Activated naive CD8-positive, alpha-beta T cell treated with anti-CD3 and anti-CD28 coated beads for 36 hours (primary cell): ENCODE results near the gene CXCL5. TPM values are rescaled to one million over a fixed set of nuclear protein-coding genes. Genes with fewer than 3 reads are reported as not detected.
"Not testable (repeated sequence)": the region's sequence is repeated elsewhere in the genome, so short reads cannot be mapped to it uniquely, and the experiment has no call there.

Experiments
- DNase-seq: peaks from one replicate; pipeline ENCODE4 v3.0.0; 2021
- H3K27ac Mint-ChIP-seq: one replicate; pipeline ENCODE4 v1.8.0; 2022; ENCODE audit warnings: mild to moderate bottlenecking, moderate library complexity, mixed read lengths
- H3K27me3 Mint-ChIP-seq: one replicate; pipeline ENCODE4 v1.8.0; 2022; ENCODE audit warnings: mild to moderate bottlenecking, mixed read lengths
- H3K36me3 Mint-ChIP-seq: one replicate; pipeline ENCODE4 v1.8.0; 2021; ENCODE audit warnings: mild to moderate bottlenecking, mixed read lengths
- H3K4me1 Mint-ChIP-seq: one replicate; pipeline ENCODE4 v1.8.0; 2021; ENCODE audit warnings: mixed read lengths
- H3K4me3 Mint-ChIP-seq: one replicate; pipeline ENCODE4 v1.8.0; 2022; ENCODE audit warnings: mild to moderate bottlenecking, moderate library complexity, mixed read lengths
- H3K9me3 Mint-ChIP-seq: one replicate; pipeline ENCODE4 v1.8.0; 2022; ENCODE audit warnings: mixed read lengths
- total RNA-seq, 2 experiments: library from RNA; stranded (reverse); gene quantifications; one replicate each; pipeline ENCODE4 v1.2.3, GENCODE V29; 2021

The CXCL5 gene
- total RNA-seq, 2 experiments from 2014 or later, result not detected

GRCh38 chr4:73992050-73992449, 6.4 kb downstream of the CXCL5 start:
- H3K27ac Mint-ChIP-seq, result no peak overlapping the region
- no peaks in the 10 kb centered on the region for H3K9me3 Mint-ChIP-seq
- no peak overlapping the region for H3K4me3 Mint-ChIP-seq
- H3K27me3 Mint-ChIP-seq, result peaks cover under 1% of the 10 kb centered on the region
- no peaks in the 10 kb centered on the region for H3K4me1 Mint-ChIP-seq
- DNase-seq, result no peak
- no peaks in the 10 kb centered on the region for H3K36me3 Mint-ChIP-seq

- Mint-ChIP-seq H3K4me1 (no peaks in the 10 kb centered on the region), H3K27me3 (no peaks in the 10 kb centered on the region)
These were observed 6.8 kb downstream of the CXCL5 start for GRCh38 chr4:73991742-73992000.

GRCh38 chr4:73990988-73991741, 7.3 kb downstream of the CXCL5 start:
- Mint-ChIP-seq H3K4me1 (no peaks in the 10 kb centered on the region), H3K27ac (no peak overlapping the region)

More at GRCh38 chr4:73991742-73992000, 6.8 kb downstream of the CXCL5 start:
- Mint-ChIP-seq H3K27ac (no peak overlapping the region), H3K36me3 (no peaks in the 10 kb centered on the region), H3K4me3 (no peak overlapping the region), H3K9me3 (no peaks in the 10 kb centered on the region)
- DNase-seq, result no peak

GRCh38 chr4:73989928-73990327, 8.5 kb downstream of the CXCL5 start:
- Mint-ChIP-seq H3K4me3 (no peak overlapping the region), H3K27me3 (no peaks in the 10 kb centered on the region), H3K4me1 (no peaks in the 10 kb centered on the region), H3K27ac (no peak overlapping the region), H3K9me3 (no peaks in the 10 kb centered on the region), H3K36me3 (no peaks in the 10 kb centered on the region)
- DNase-seq, result no peak

More at GRCh38 chr4:73990988-73991741, 7.3 kb downstream of the CXCL5 start:
- H3K4me3 Mint-ChIP-seq, result no peak overlapping the region
- no peaks in the 10 kb centered on the region for H3K36me3 Mint-ChIP-seq
- no peak for DNase-seq
- no peaks in the 10 kb centered on the region for H3K27me3 Mint-ChIP-seq
- no peaks in the 10 kb centered on the region for H3K9me3 Mint-ChIP-seq

GRCh38 chr4:73989031-73989430, 9.4 kb downstream of the CXCL5 start:
- H3K27ac Mint-ChIP-seq, result no peak overlapping the region
- H3K9me3 Mint-ChIP-seq, result no peaks in the 10 kb centered on the region
- no peak overlapping the region for H3K4me3 Mint-ChIP-seq
- H3K36me3 Mint-ChIP-seq, result no peaks in the 10 kb centered on the region
- H3K4me1 Mint-ChIP-seq, result no peaks in the 10 kb centered on the region
- DNase-seq, result no peak
- H3K27me3 Mint-ChIP-seq, result no peaks in the 10 kb centered on the region

- H3K27ac Mint-ChIP-seq, result no peak within 1 kb of the TSS
- no peak within 1 kb of the TSS for H3K4me3 Mint-ChIP-seq
- no peaks in the 10 kb centered on the region for H3K9me3 Mint-ChIP-seq
- DNase-seq, result no peak
- H3K4me1 Mint-ChIP-seq, result no peaks in the 10 kb centered on the region
- no peaks in the 10 kb centered on the region for H3K36me3 Mint-ChIP-seq
- H3K27me3 Mint-ChIP-seq, result no peaks in the 10 kb centered on the region
These were observed 10.4 kb downstream of the CXCL5 start, which contains the start of gene PPBP for GRCh38 chr4:73988061-73988460. TSS of gene PPBP (minus strand) at chr4:73988190. CDS start at chr4:73988103, 87 bp downstream.

- no peak overlapping the region for H3K4me3 Mint-ChIP-seq
- H3K4me1 Mint-ChIP-seq, result no peaks in the 10 kb centered on the region
- no peaks in the 10 kb centered on the region for H3K9me3 Mint-ChIP-seq
- no peak overlapping the region for H3K27ac Mint-ChIP-seq
- H3K36me3 Mint-ChIP-seq, result no peaks in the 10 kb centered on the region
- peaks cover 4% of the 10 kb centered on the region for H3K27me3 Mint-ChIP-seq
- no peak for DNase-seq
These were observed 13.0 kb downstream of the CXCL5 start for GRCh38 chr4:73985528-73985852.

- no peaks in the 10 kb centered on the region for H3K36me3 Mint-ChIP-seq
- no peak for DNase-seq
- H3K4me1 Mint-ChIP-seq, result no peaks in the 10 kb centered on the region
- no peak overlapping the region for H3K27ac Mint-ChIP-seq
- peaks cover 8% of the 10 kb centered on the region for H3K27me3 Mint-ChIP-seq
- H3K4me3 Mint-ChIP-seq, result no peak overlapping the region
- no peaks in the 10 kb centered on the region for H3K9me3 Mint-ChIP-seq
These were observed 13.5 kb downstream of the CXCL5 start for GRCh38 chr4:73984736-73985527.

GRCh38 chr4:73981175-73981574, 17.3 kb downstream of the CXCL5 start:
- not testable (repeated sequence) for H3K4me3 Mint-ChIP-seq, H3K9me3 Mint-ChIP-seq, H3K27me3 Mint-ChIP-seq, H3K27ac Mint-ChIP-seq, DNase-seq, H3K4me1 Mint-ChIP-seq, H3K36me3 Mint-ChIP-seq

- peaks cover 8% of the 10 kb centered on the region for H3K9me3 Mint-ChIP-seq
- no peak overlapping the region for H3K4me3 Mint-ChIP-seq
- H3K36me3 Mint-ChIP-seq, result no peaks in the 10 kb centered on the region
- no peaks in the 10 kb centered on the region for H3K4me1 Mint-ChIP-seq
- peaks cover 8% of the 10 kb centered on the region for H3K27me3 Mint-ChIP-seq
- no peak overlapping the region for H3K27ac Mint-ChIP-seq
- no peak for DNase-seq
These were observed 19.0 kb downstream of the CXCL5 start for GRCh38 chr4:73979407-73979957.

GRCh38 chr4:73978886-73979285, 19.6 kb downstream of the CXCL5 start:
- no peak for DNase-seq
- Mint-ChIP-seq H3K27ac (no peak overlapping the region), H3K9me3 (peaks cover 9% of the 10 kb centered on the region), H3K36me3 (no peaks in the 10 kb centered on the region), H3K4me3 (no peak overlapping the region), H3K27me3 (peaks cover 8% of the 10 kb centered on the region), H3K4me1 (no peaks in the 10 kb centered on the region)

- H3K36me3 Mint-ChIP-seq, result no peaks in the 10 kb centered on the region
These were observed 21.8 kb downstream of the CXCL5 start for GRCh38 chr4:73976716-73977115.

GRCh38 chr4:73976217-73976616, 22.3 kb downstream of the CXCL5 start:
- H3K27ac Mint-ChIP-seq, result no peak overlapping the region
- no peaks in the 10 kb centered on the region for H3K4me1 Mint-ChIP-seq
- no peak overlapping the region for H3K4me3 Mint-ChIP-seq
- no peak for DNase-seq
- H3K27me3 Mint-ChIP-seq, result peaks cover 6% of the 10 kb centered on the region
- no peaks in the 10 kb centered on the region for H3K36me3 Mint-ChIP-seq
- peaks cover 22% of the 10 kb centered on the region for H3K9me3 Mint-ChIP-seq

More at GRCh38 chr4:73976716-73977115, 21.8 kb downstream of the CXCL5 start:
- Mint-ChIP-seq H3K4me3 (no peak overlapping the region), H3K27ac (no peak overlapping the region), H3K4me1 (no peaks in the 10 kb centered on the region), H3K9me3 (peaks cover 19% of the 10 kb centered on the region), H3K27me3 (peaks cover 8% of the 10 kb centered on the region)
- no peak for DNase-seq

GRCh38 chr4:73974352-73974751, 24.1 kb downstream of the CXCL5 start:
- H3K9me3 Mint-ChIP-seq, result peaks cover 28% of the 10 kb centered on the region
- no peak for DNase-seq
- no peaks in the 10 kb centered on the region for H3K27me3 Mint-ChIP-seq
- H3K4me3 Mint-ChIP-seq, result no peak overlapping the region
- H3K36me3 Mint-ChIP-seq, result no peaks in the 10 kb centered on the region
- no peak overlapping the region for H3K27ac Mint-ChIP-seq
- no peaks in the 10 kb centered on the region for H3K4me1 Mint-ChIP-seq

- Mint-ChIP-seq H3K4me1 (no peaks in the 10 kb centered on the region), H3K27ac (no peak overlapping the region), H3K4me3 (no peak overlapping the region), H3K27me3 (no peaks in the 10 kb centered on the region), H3K9me3 (peaks cover 26% of the 10 kb centered on the region), H3K36me3 (no peaks in the 10 kb centered on the region)
- no peak for DNase-seq
These were observed 27.5 kb downstream of the CXCL5 start for GRCh38 chr4:73970945-73971344.
